ENCODE measurements around the gene ADRB2. TPM values are rescaled to one million over a fixed set of nuclear protein-coding genes. Genes with fewer than 3 reads are reported as not detected.

ADRB2 gene
- total and polyA plus RNA-seq, 4 donors, result 1.2 to 7.6 (median 3.8) TPM

DNA sequence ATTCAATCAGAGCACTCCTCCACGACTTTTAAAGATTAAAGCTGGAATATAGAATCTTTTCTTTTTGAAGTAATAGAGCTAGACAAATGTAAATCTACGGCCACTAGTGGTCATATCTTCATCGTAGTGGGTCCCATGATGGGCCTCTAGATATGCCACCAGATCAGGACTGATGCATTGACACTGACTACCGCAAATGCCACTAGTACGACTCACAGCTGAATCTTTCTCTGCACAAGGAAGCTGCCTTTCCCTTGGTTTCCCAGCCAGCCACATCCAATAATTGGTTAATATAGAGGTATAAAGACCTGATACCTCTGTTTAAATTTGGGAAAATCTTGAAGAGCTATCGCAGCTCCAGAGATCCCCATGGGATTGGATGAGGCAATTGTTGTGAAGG is 37.8 kb upstream of the ADRB2 start:
- Histone ChIP-seq H3K4me1 (ENCODE audit: control insufficient read depth in 4 of 4, insufficient read depth in 4 of 4, low read length in 3 of 4) (no peaks in the 10 kb centered on the region), H3K27ac (ENCODE audit: low read depth in 1 of 2, low read length in 2 of 2) (no peak overlapping the region), H3K9me3 (ENCODE audit: control insufficient read depth in 4 of 4, low read length in 3 of 4) (no peaks in the 10 kb centered on the region), H3K27me3 (ENCODE audit: control insufficient read depth in 4 of 4, insufficient read depth in 4 of 4, low read length in 3 of 4) (no peaks in the 10 kb centered on the region), H3K4me3 (ENCODE audit: low read depth in 1 of 3, low read length in 3 of 3) (no peak overlapping the region), H3K9ac (ENCODE audit: low read depth in 1 of 2, low read length in 2 of 2) (no peak overlapping the region), H3K36me3 (ENCODE audit: control insufficient read depth in 4 of 4, insufficient read depth in 3 of 4, low read depth in 1 of 4, low read length in 3 of 4) (no peaks in the 10 kb centered on the region)
- WGBS, result 90% methylated on average over 6 of the region's 6 CpGs
- no peak for DNase-seq (ENCODE audit: low spot score)
- TF ChIP-seq NR2F2 (IDR thresholded peaks at IDR 0.05) (no peak), SP1 (IDR thresholded peaks at IDR 0.05) (no peak), HNF4A (conservative IDR thresholded peaks at IDR 0.05) (no peak), GABPA (IDR thresholded peaks at IDR 0.05 in 1 of 2, conservative IDR thresholded peaks at IDR 0.05 in 1 of 2) (no peak), HNF4G (IDR thresholded peaks at IDR 0.05) (no peak), JUND (IDR thresholded peaks at IDR 0.05) (no peak), CTCF (IDR thresholded peaks at IDR 0.05; ENCODE audit: low read depth, low read length, missing input control) (no peak), ZBTB33 (IDR thresholded peaks at IDR 0.05) (no peak), REST (IDR thresholded peaks at IDR 0.05) (no peak)

- H3K4me1 ChIP-seq (ENCODE audit: control insufficient read depth in 4 of 4, insufficient read depth in 4 of 4, low read length in 3 of 4), result no peaks in the 10 kb centered on the region
- no peak overlapping the region for H3K27ac ChIP-seq (ENCODE audit: low read depth in 1 of 2, low read length in 2 of 2)
- DNase-seq (ENCODE audit: low spot score), result no peak
- H3K9ac ChIP-seq (ENCODE audit: low read depth in 1 of 2, low read length in 2 of 2), result no peak overlapping the region
- WGBS, result 92% methylated on average over 8 of the region's 8 CpGs
- no peaks in the 10 kb centered on the region for H3K9me3 ChIP-seq (ENCODE audit: control insufficient read depth in 4 of 4, low read length in 3 of 4)
- no peaks in the 10 kb centered on the region for H3K27me3 ChIP-seq (ENCODE audit: control insufficient read depth in 4 of 4, insufficient read depth in 4 of 4, low read length in 3 of 4)
- H3K36me3 ChIP-seq (ENCODE audit: control insufficient read depth in 4 of 4, insufficient read depth in 3 of 4, low read depth in 1 of 4, low read length in 3 of 4), result no peaks in the 10 kb centered on the region
- TF ChIP-seq MAX (IDR thresholded peaks at IDR 0.05), result no peak
- no peak for TF ChIP-seq ZBTB33 (IDR thresholded peaks at IDR 0.05)
- no peak for TF ChIP-seq HNF4A (conservative IDR thresholded peaks at IDR 0.05)
- no peak for TF ChIP-seq SP1 (IDR thresholded peaks at IDR 0.05)
- no peak overlapping the region for H3K4me3 ChIP-seq (ENCODE audit: low read depth in 1 of 3, low read length in 3 of 3)
Observed at GRCh38 chr5:148790545-148791333, 35.7 kb upstream of the ADRB2 start.

Data from liver (tissue), 9 donors.